GM10847 (cell line): ENCODE data around the gene OR6A2.

Experiments used
- POLR2A ChIP-seq: IDR thresholded peaks from 2 replicates; pipeline ENCODE4 v1.6.1; 2011; ENCODE audit not compliant: insufficient read length; ENCODE audit errors: extremely low read depth

OR6A2 gene

GRCh38 chr11:6799402-6799801 lies at the start of gene OR6A2:
Gene OR6A2, minus strand, starts transcription at chr11:6799689. Its CDS starts 3,981 bp downstream, at chr11:6795708.
- no peak for TF ChIP-seq POLR2A

DNA sequence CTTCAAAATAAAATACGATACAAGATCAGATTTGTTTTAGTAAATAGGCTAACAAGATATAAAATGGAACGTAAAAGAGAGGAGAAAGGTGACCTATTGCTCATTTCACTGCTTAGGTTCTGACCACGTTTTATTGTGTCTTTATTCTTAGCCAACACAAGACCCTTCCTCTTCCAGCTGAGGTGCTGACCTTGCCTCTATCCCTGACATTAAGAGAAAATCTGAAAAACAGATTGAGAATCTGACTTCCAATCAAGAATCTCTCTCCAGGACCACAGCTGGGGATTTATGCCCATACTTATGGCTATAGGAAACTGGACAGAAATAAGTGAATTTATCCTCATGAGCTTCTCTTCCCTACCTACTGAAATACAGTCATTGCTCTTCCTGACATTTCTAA lies 45.9 kb upstream of the OR6A2 start, which contains the start of gene OR10A5:
OR10A5 (plus strand) TSS at position 301 of the 400 bp plus-strand sequence; CDS start at position 301, 0 bp downstream.
- no peak for TF ChIP-seq POLR2A

DNA sequence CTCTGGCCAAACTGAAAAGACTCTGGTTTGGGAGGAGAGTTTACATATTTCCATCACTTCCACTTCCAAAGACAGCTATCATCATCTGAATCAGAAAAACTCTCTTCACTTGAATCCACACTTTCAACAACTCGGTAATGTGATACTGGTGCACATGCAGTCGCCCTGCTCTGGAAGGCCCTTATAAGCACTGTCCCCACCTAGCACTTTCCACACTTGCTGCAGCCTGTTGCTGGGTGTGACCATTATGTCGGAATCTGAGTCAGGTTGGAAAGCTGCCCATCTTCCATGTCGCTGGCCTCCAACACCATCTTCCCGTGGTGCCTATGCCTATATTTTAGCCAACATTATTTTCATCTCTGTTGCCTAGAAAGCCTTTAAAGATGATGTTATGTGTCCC lies 44.9 kb upstream of the OR6A2 start:
- TF ChIP-seq POLR2A, result no peak

DNA sequence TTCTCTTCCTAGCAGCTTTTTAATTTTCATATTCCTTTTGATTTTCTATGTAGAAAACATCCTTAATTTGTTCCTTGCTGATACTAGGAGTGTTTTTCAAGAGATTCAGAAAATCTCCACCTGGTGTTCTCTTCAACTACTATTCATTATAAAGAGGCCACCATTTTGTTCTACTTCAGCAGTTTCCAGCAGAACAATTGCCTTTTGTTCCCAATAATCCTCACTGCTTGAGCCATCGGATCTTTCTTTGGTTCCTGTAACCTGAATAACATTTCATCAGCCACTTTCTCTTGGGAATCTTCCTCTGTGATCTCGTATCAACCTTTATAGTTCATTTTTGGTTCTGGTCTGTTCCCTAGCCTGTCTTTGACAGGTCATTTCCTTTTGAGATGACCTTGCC lies 44.2 kb upstream of the OR6A2 start:
- TF ChIP-seq POLR2A, result no peak

DNA sequence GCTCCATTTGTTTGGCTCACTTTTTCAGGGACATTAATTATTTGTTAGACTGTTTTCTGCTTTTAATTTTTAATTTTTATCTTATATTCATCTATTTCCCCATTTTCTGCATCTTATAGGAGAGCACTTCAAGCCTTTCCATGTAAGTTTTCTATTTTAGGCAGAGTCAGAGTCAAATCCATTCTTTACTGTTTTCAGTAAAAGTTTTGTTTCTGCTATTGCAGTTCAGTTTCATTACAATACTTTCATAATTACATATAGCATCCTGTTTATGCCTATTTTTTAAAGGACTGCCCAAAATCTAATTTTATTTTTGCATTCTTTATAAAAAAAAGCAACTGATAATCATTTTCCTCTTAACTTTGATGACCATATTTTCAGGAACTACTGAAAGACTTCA lies 42.2 kb upstream of the OR6A2 start:
- no peak for TF ChIP-seq POLR2A

DNA sequence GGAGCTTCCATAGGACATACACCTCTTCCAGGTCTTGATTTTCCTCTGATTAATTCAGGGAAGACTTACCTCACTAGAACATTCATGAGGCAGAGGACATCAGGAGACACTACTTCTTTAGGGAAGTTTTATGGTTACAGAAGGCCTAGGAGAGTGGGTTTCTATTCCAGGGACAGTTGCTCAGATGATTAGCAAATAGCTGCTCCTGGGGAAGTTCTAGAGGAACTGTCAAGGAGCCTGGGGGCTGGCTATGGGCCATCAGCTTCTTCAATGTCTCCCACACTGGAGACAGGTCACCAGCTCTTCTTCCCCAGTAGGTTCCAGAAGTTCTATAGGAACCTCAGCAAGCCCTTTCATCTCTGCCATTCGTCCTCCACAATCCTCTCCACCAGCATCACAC lies 34.5 kb upstream of the OR6A2 start:
- TF ChIP-seq POLR2A, result no peak

DNA sequence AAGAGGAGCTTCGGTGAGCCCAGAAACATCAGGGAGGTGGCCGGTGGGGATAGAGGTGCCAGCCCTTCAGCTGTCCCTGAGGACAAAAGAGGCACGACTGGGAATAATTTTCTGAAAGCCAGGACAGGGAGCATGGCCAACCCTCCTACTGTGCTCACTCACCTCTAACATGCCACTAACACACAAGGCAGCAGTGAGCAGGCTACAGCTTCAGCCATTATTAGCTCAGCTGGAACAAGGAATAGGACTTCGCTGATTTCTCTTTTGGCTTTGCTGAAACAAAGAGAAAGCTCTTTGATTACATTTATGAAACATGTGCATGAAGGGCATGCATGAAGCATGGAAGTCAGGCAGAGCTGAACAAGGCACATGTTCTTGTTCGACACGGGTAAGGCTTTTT lies 33.9 kb upstream of the OR6A2 start:
- TF ChIP-seq POLR2A, result no peak

- TF ChIP-seq POLR2A, result no peak
Observed at GRCh38 chr11:6828103-6828502, 28.6 kb upstream of the OR6A2 start.

DNA sequence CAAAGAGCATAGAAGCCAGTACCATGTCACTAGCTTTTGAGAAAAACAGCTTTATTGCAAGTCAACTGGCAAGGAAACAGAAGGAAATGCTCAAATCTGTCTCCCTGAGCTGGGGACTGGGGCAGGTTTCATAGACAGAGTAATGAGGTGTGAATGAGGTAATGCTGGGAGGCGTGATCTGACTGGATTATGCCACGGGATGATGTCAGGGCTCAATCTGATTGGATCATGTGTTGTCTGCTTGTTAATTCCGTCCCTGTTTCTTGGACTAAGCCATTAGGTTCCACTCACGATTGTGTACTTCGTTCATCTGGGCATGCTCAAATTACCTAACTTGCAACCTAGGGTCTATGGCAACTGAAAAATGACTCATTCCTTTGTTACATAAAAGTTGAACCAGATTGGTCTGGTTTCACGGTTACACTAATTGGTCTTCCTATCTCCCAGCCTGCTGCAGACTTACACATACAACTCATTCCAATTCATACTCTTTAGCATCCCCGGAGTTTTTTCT lies 25.8 kb upstream of the OR6A2 start:
- no peak for TF ChIP-seq POLR2A

DNA sequence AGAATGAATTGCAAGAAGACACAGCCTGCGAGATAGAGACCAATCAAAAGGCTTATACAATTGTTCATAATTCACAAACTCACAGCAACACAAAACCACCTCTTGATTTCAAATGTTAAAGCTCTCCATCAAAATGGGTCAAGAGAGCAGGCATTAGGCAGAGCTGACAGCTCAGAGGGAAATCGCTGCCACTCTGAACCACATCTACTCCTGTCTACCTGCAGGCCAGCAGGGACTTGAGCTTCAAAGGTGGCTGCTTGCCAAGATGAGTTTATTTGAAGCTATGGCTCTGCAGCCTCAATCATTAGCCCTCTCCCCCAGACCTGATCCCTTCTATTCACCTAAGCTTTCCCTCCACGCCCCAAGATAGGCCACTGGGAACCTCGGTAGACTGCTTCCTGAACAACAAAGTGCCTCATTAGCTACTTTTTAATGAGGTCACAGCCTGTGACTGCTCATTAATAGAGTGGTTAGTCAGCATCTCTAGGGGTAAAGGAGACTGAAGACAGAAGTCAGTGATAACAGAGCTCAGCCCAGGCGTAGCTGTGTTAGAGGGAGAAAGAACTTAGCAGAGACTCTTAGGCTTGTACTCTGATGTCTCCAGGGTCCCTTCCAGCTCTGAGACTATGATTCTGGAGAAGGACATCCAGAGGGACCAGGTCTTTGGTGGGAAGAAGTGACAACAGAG lies 24.8 kb upstream of the OR6A2 start:
- TF ChIP-seq POLR2A, result no peak

DNA sequence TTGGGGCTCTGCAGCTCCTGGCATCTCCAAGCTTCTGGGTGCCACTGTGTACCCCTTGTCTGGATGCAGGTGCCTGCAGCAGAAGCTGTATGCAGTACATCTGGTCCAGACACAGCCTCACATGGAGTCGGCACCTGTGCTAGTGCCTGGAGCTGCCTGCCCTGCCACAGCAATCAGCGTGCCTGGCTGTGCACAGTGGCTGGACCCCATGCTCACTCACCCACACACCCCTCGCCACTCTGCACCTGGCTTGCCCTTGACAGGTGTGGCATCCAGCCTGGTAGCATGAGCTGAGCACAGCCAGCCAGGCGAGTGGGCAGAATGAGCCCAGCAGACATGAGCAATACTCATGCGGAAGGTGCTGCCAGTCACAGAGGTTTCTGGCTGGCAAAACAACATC lies 19.5 kb upstream of the OR6A2 start:
- no peak for TF ChIP-seq POLR2A

- TF ChIP-seq POLR2A, result no peak
Observed at GRCh38 chr11:6817694-6818093, 18.2 kb upstream of the OR6A2 start.

GRCh38 chr11:6813656-6814055 lies 14.2 kb upstream of the OR6A2 start:
- TF ChIP-seq POLR2A, result no peak

- no peak for TF ChIP-seq POLR2A
Observed at GRCh38 chr11:6812390-6813005, 13.0 kb upstream of the OR6A2 start.

DNA sequence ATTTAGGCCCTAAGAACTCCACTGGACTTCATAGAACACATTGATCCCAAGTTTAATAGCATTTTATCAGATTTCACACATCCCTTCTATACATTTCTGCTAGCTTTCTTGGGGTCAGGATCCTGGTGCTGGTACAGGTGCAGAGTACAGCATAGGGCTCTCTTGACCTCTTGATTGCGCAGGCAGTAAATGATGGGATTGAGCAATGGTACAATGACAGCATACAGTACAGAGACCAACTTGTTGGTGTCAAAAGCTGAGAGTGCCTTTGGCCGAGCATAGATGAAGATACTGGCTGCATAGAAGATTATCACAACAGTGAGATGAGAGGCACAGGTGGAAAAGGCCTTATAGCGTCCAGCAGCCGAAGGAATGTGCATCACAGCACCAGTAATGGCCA lies 4.8 kb downstream of the OR6A2 start:
- no peak for TF ChIP-seq POLR2A

DNA sequence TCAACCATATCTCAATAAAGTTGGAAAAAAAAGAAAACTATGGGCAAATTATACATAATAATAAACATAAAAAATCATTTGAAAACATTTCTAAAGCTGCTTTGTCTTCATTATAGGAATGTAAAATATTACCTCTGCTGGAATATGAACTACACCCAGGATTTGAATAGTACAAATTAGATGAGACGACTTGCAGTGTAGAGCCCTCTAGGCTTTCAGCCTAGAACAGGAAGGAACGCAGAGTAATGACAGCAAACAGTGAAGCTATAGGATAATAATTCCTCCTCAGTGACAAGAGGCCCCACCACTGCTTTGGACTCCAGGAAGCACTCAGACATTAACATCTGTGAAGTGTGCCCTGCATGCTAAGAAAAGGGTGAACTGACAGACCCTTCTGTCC lies 8.9 kb downstream of the OR6A2 start:
- no peak for TF ChIP-seq POLR2A

- no peak for TF ChIP-seq POLR2A
Observed at GRCh38 chr11:6782720-6783119, 16.8 kb downstream of the OR6A2 start, which contains the start of gene OR2AG1. Gene OR2AG1, plus strand, starts transcription at chr11:6783020. Its CDS starts 2,018 bp downstream, at chr11:6785038.
